ENCODE results near the gene GABBR1. TPM values are rescaled to one million over a fixed set of nuclear protein-coding genes. Genes with fewer than 3 reads are reported as not detected.

The GABBR1 gene
- total RNA-seq, 1 donor: 7.6 TPM

- no peaks in the 10 kb centered on the region for H3K79me2 ChIP-seq (ENCODE audit: insufficient read depth, low read length)
- no peak overlapping the region for H2AFZ ChIP-seq (ENCODE audit: low read length)
- H3K4me1 ChIP-seq (ENCODE audit: insufficient read depth, low read length): peaks cover 3% of the 10 kb centered on the region
- DNase-seq (ENCODE audit: insufficient read length, low spot score, missing footprints): peak; percentile 78
- no peaks in the 10 kb centered on the region for H3K36me3 ChIP-seq (ENCODE audit: insufficient read depth, low read length)
- no peaks in the 10 kb centered on the region for H4K20me1 ChIP-seq (ENCODE audit: insufficient read depth, low read length)
- H3K9me3 ChIP-seq (ENCODE audit: low read depth, low read length): no peaks in the 10 kb centered on the region
- no peak overlapping the region for H3K4me2 ChIP-seq (ENCODE audit: insufficient read depth, low read length)
- TF ChIP-seq CTCF (IDR thresholded peaks at IDR 0.05; ENCODE audit: extremely low read depth, low read depth, low read length): no peak
- H3K27me3 ChIP-seq (ENCODE audit: insufficient read depth, low read length): peaks cover 20% of the 10 kb centered on the region
- no peak overlapping the region for H3K4me3 ChIP-seq (ENCODE audit: insufficient read depth, low read length)
- H3K27ac ChIP-seq (ENCODE audit: low read depth, low read length): no peak overlapping the region
Observed at GRCh38 chr6:29557320-29557719, 75.7 kb downstream of the GABBR1 start.

GRCh38 chr6:29554764-29555163 is 78.2 kb downstream of the GABBR1 start:
- no peaks in the 10 kb centered on the region for H3K36me3 ChIP-seq (ENCODE audit: insufficient read depth, low read length)
- H3K4me3 ChIP-seq (ENCODE audit: insufficient read depth, low read length): no peak overlapping the region
- H3K4me1 ChIP-seq (ENCODE audit: insufficient read depth, low read length): peaks cover 3% of the 10 kb centered on the region
- no peaks in the 10 kb centered on the region for H3K9me3 ChIP-seq (ENCODE audit: low read depth, low read length)
- H4K20me1 ChIP-seq (ENCODE audit: insufficient read depth, low read length): no peaks in the 10 kb centered on the region
- no peak overlapping the region for H3K27ac ChIP-seq (ENCODE audit: low read depth, low read length)
- H3K27me3 ChIP-seq (ENCODE audit: insufficient read depth, low read length): peaks cover 23% of the 10 kb centered on the region
- no peaks in the 10 kb centered on the region for H3K79me2 ChIP-seq (ENCODE audit: insufficient read depth, low read length)
- no peak for TF ChIP-seq CTCF (IDR thresholded peaks at IDR 0.05; ENCODE audit: extremely low read depth, low read depth, low read length)
- no peak for DNase-seq (ENCODE audit: insufficient read length, low spot score, missing footprints)
- no peak overlapping the region for H3K4me2 ChIP-seq (ENCODE audit: insufficient read depth, low read length)
- no peak overlapping the region for H2AFZ ChIP-seq (ENCODE audit: low read length)

- H3K27ac ChIP-seq (ENCODE audit: low read depth, low read length): no peak overlapping the region
- peak overlapping the region; percentile 28 for H3K4me3 ChIP-seq (ENCODE audit: insufficient read depth, low read length)
- no peaks in the 10 kb centered on the region for H4K20me1 ChIP-seq (ENCODE audit: insufficient read depth, low read length)
- peaks cover 3% of the 10 kb centered on the region for H3K4me1 ChIP-seq (ENCODE audit: insufficient read depth, low read length)
- no peaks in the 10 kb centered on the region for H3K9me3 ChIP-seq (ENCODE audit: low read depth, low read length)
- H3K27me3 ChIP-seq (ENCODE audit: insufficient read depth, low read length): peaks cover 23% of the 10 kb centered on the region
- H3K4me2 ChIP-seq (ENCODE audit: insufficient read depth, low read length): peak overlapping the region; percentile 58
- DNase-seq (ENCODE audit: insufficient read length, low spot score, missing footprints): peak; percentile 89
- no peak for TF ChIP-seq CTCF (IDR thresholded peaks at IDR 0.05; ENCODE audit: extremely low read depth, low read depth, low read length)
- no peaks in the 10 kb centered on the region for H3K79me2 ChIP-seq (ENCODE audit: insufficient read depth, low read length)
- H3K36me3 ChIP-seq (ENCODE audit: insufficient read depth, low read length): no peaks in the 10 kb centered on the region
- H2AFZ ChIP-seq (ENCODE audit: low read length): peak overlapping the region; percentile 29
Observed at GRCh38 chr6:29553268-29554057, 79.5 kb downstream of the GABBR1 start.

- no peak for TF ChIP-seq CTCF (IDR thresholded peaks at IDR 0.05; ENCODE audit: extremely low read depth, low read depth, low read length)
- Histone ChIP-seq H3K4me1 (ENCODE audit: insufficient read depth, low read length) (peaks cover 3% of the 10 kb centered on the region), H3K27ac (ENCODE audit: low read depth, low read length) (no peak overlapping the region), H2AFZ (ENCODE audit: low read length) (no peak overlapping the region), H4K20me1 (ENCODE audit: insufficient read depth, low read length) (no peaks in the 10 kb centered on the region), H3K27me3 (ENCODE audit: insufficient read depth, low read length) (peaks cover 23% of the 10 kb centered on the region), H3K9me3 (ENCODE audit: low read depth, low read length) (no peaks in the 10 kb centered on the region), H3K4me2 (ENCODE audit: insufficient read depth, low read length) (peak overlapping the region; percentile 30), H3K4me3 (ENCODE audit: insufficient read depth, low read length) (no peak overlapping the region), H3K36me3 (ENCODE audit: insufficient read depth, low read length) (no peaks in the 10 kb centered on the region), H3K79me2 (ENCODE audit: insufficient read depth, low read length) (no peaks in the 10 kb centered on the region)
- DNase-seq (ENCODE audit: insufficient read length, low spot score, missing footprints): peak; percentile 91
Observed at GRCh38 chr6:29552512-29553051, 80.4 kb downstream of the GABBR1 start.

Measured in osteoblast (primary cell).